ENCODE results near the gene SGIP1. TPM values are rescaled to one million over a fixed set of nuclear protein-coding genes. Genes with fewer than 3 reads are reported as not detected.
"Not testable (repeated sequence)": the region's sequence is repeated elsewhere in the genome, so short reads cannot be mapped to it uniquely, and the experiment has no call there.

Gene SGIP1
- total RNA-seq, 1 donor from 2014 or later = 12.4 TPM

- TF ChIP-seq, protein P1, sequence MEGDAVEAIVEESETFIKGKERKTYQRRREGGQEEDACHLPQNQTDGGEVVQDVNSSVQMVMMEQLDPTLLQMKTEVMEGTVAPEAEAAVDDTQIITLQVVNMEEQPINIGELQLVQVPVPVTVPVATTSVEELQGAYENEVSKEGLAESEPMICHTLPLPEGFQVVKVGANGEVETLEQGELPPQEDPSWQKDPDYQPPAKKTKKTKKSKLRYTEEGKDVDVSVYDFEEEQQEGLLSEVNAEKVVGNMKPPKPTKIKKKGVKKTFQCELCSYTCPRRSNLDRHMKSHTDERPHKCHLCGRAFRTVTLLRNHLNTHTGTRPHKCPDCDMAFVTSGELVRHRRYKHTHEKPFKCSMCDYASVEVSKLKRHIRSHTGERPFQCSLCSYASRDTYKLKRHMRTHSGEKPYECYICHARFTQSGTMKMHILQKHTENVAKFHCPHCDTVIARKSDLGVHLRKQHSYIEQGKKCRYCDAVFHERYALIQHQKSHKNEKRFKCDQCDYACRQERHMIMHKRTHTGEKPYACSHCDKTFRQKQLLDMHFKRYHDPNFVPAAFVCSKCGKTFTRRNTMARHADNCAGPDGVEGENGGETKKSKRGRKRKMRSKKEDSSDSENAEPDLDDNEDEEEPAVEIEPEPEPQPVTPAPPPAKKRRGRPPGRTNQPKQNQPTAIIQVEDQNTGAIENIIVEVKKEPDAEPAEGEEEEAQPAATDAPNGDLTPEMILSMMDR (IDR thresholded peaks at IDR 0.05) = no peak
- no peak overlapping the region for H3K27ac ChIP-seq
- H3K4me1 ChIP-seq = no peaks in the 10 kb centered on the region
- no peak for ATAC-seq
- intact Hi-C loops (cut with DNase I) = no loop called here
- DNase-seq = no peak
- no peaks in the 10 kb centered on the region for H3K27me3 ChIP-seq (ENCODE audit: low read depth)
- H3K4me3 ChIP-seq = no peak overlapping the region
- no peaks in the 10 kb centered on the region for H3K36me3 ChIP-seq
- no peaks in the 10 kb centered on the region for H3K9me3 ChIP-seq
Measured at GRCh38 chr1:66778969-66779368, 245.0 kb downstream of the SGIP1 start.

- Histone ChIP-seq H3K27me3 (ENCODE audit: low read depth) (no peaks in the 10 kb centered on the region), H3K4me3 (no peak overlapping the region), H3K9me3 (no peaks in the 10 kb centered on the region), H3K36me3 (no peaks in the 10 kb centered on the region), H3K4me1 (no peaks in the 10 kb centered on the region), H3K27ac (no peak overlapping the region)
- intact Hi-C loops (cut with DNase I) = no loop called here
- TF ChIP-seq, protein P1 (IDR thresholded peaks at IDR 0.05) = no peak
- DNase-seq (no peak), ATAC-seq (no peak)
Measured at GRCh38 chr1:66779475-66780078, 245.6 kb downstream of the SGIP1 start.

GRCh38 chr1:66785800-66786199 lies 251.8 kb downstream of the SGIP1 start:
- H3K9me3 ChIP-seq; H3K4me1 ChIP-seq; H3K27me3 ChIP-seq (ENCODE audit: low read depth); H3K4me3 ChIP-seq; DNase-seq; ATAC-seq; H3K27ac ChIP-seq; intact Hi-C loops (cut with DNase I); H3K36me3 ChIP-seq: not testable (repeated sequence)

DNA sequence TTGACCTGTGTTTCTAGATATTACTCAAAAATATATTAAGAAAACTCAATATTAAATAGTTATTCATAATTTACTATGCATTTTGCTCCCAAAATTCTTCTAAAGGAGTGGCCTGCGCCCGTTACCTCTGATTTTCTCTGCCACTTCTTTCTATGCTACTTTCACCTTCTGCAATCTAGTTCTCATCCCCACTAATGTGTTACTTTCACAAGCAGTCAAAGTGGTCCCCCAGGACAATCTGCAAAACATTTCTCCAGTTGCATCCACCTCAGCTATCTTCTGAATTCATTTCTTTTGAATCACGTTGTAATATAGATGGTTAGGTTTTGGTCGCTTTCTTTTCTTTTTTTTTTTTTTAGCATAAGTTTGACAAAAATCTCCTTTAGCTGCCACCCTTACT lies 253.7 kb downstream of the SGIP1 start:
- intact Hi-C loops (cut with DNase I) = no loop called here
- TF ChIP-seq, protein P1 (IDR thresholded peaks at IDR 0.05) = no peak
- no peaks in the 10 kb centered on the region for H3K27me3 ChIP-seq (ENCODE audit: low read depth)
- H3K4me3 ChIP-seq = no peak overlapping the region
- no peak overlapping the region for H3K27ac ChIP-seq
- ATAC-seq (no peak), DNase-seq (no peak)
- H3K9me3 ChIP-seq = no peaks in the 10 kb centered on the region
- no peaks in the 10 kb centered on the region for H3K4me1 ChIP-seq
- H3K36me3 ChIP-seq = no peaks in the 10 kb centered on the region

GRCh38 chr1:66788231-66788939 lies 254.4 kb downstream of the SGIP1 start:
- Histone ChIP-seq H3K9me3 (no peaks in the 10 kb centered on the region), H3K27me3 (ENCODE audit: low read depth) (no peaks in the 10 kb centered on the region), H3K4me1 (no peaks in the 10 kb centered on the region), H3K27ac (no peak overlapping the region), H3K4me3 (no peak overlapping the region), H3K36me3 (no peaks in the 10 kb centered on the region)
- intact Hi-C loops (cut with DNase I) = no loop called here
- no peak for ATAC-seq
- DNase-seq = no peak
- TF ChIP-seq, protein P1 (IDR thresholded peaks at IDR 0.05) = no peak
